GM23338 (cell line): Measurements from ENCODE around the gene KIF6. TPM values are rescaled to one million over a fixed set of nuclear protein-coding genes. Genes with fewer than 3 reads are reported as not detected.

Source experiments
- ATAC-seq: fragments of 200-7000 bp; cut with Tn5 transposase; 3 replicates; pipeline ENCODE4 v1.9.1; 2020
- DNase-seq: peaks from one replicate; pipeline ENCODE4 v3.0.0-alpha.2; 2015; ENCODE audit warnings: low spot score
- H2AFZ ChIP-seq: fragments of 200-600 bp; sonication (generic); 2 replicates; pipeline ENCODE4 v1.8.0; 2016; ENCODE audit warnings: antibody characterized with exemption, mild to moderate bottlenecking, moderate library complexity
- H3F3A ChIP-seq: fragments of 200-600 bp; sonication (generic); replicated peaks from 2 replicates; pipeline ENCODE4 v1.8.0; 2017; ENCODE audit warnings: antibody characterized with exemption, mixed run types, low read depth
- H3K27ac ChIP-seq: fragments of 200-600 bp; sonication (generic); 2 replicates; pipeline ENCODE4 v1.6.1; 2016; ENCODE audit warnings: low read depth
- H3K27me3 ChIP-seq: fragments of 200-600 bp; sonication (generic); 2 replicates; pipeline ENCODE4 v1.8.0; 2016; ENCODE audit warnings: mild to moderate bottlenecking, mixed run types, moderate library complexity; ENCODE audit not compliant: insufficient read depth
- H3K36me3 ChIP-seq: fragments of 200-600 bp; sonication (generic); 2 replicates; pipeline ENCODE4 v1.8.0; 2016; ENCODE audit warnings: mild to moderate bottlenecking; ENCODE audit not compliant: insufficient read depth
- H3K4me1 ChIP-seq: fragments of 200-600 bp; sonication (generic); 2 replicates; pipeline ENCODE4 v1.8.0; 2016; ENCODE audit warnings: mild to moderate bottlenecking, moderate library complexity; ENCODE audit not compliant: insufficient read depth
- H3K4me2 ChIP-seq: fragments of 200-600 bp; sonication (generic); 2 replicates; pipeline ENCODE4 v1.7.1; 2017; ENCODE audit warnings: mixed run types
- H3K4me3 ChIP-seq: fragments of 200-600 bp; sonication (generic); 2 replicates; pipeline ENCODE4 v1.6.1; 2016; ENCODE audit warnings: mixed run types
- H3K79me2 ChIP-seq: fragments of 200-600 bp; sonication (generic); replicated peaks from 2 replicates; pipeline ENCODE4 v1.8.0; 2017; ENCODE audit warnings: mild to moderate bottlenecking; ENCODE audit not compliant: insufficient read depth
- H3K9me2 ChIP-seq: fragments of 200-600 bp; sonication (generic); 2 replicates; pipeline ENCODE4 v1.8.0; 2017; ENCODE audit not compliant: insufficient read depth
- H4K20me1 ChIP-seq: fragments of 200-600 bp; sonication (generic); replicated peaks from 2 replicates; pipeline ENCODE4 v1.8.0; 2017; ENCODE audit warnings: mild to moderate bottlenecking; ENCODE audit not compliant: insufficient read depth
- H3K27ac Mint-ChIP-seq: 2 replicates; pipeline ENCODE4 v1.8.0; 2020; ENCODE audit warnings: inconsistent platforms, mild to moderate bottlenecking, moderate library complexity, mixed read lengths
- H3K27me3 Mint-ChIP-seq: 3 replicates; pipeline ENCODE4 v1.8.0; 2022; ENCODE audit warnings: low read depth, mild to moderate bottlenecking, moderate library complexity, mixed read lengths, inconsistent platforms; ENCODE audit not compliant: insufficient read depth, poor library complexity
- H3K36me3 Mint-ChIP-seq: 3 replicates; pipeline ENCODE4 v1.8.0; 2021; ENCODE audit warnings: low read depth, mild to moderate bottlenecking, inconsistent platforms, moderate library complexity, mixed read lengths
- H3K4me1 Mint-ChIP-seq: 3 replicates; pipeline ENCODE4 v1.8.0; 2020; ENCODE audit warnings: mild to moderate bottlenecking, inconsistent platforms, mixed read lengths
- H3K4me3 Mint-ChIP-seq: 3 replicates; pipeline ENCODE4 v1.8.0; 2021; ENCODE audit warnings: moderate library complexity, mild to moderate bottlenecking, inconsistent platforms, mixed read lengths
- H3K9me3 Mint-ChIP-seq: 3 replicates; pipeline ENCODE4 v1.8.0; 2020; ENCODE audit warnings: moderate library complexity, mild to moderate bottlenecking, inconsistent platforms, mixed read lengths
- CREB1 ChIP-seq: fragments of 250-450 bp; sonication (Bioruptor Pico); IDR thresholded peaks from 2 replicates; pipeline ENCODE4 v1.5.0; 2020; ENCODE audit warnings: low read depth, mild to moderate bottlenecking, moderate library complexity
- ETS1 ChIP-seq: IDR thresholded peaks from 2 replicates; pipeline ENCODE4 v1.6.1; 2016; ENCODE audit warnings: antibody characterized with exemption
- EZH2 ChIP-seq: fragments of 200-600 bp; sonication (generic); IDR thresholded peaks from one replicate; pipeline ENCODE4 v1.8.0; 2017; ENCODE audit warnings: antibody characterized with exemption, mild to moderate bottlenecking, low read depth; ENCODE audit not compliant: unreplicated experiment
- EZH2phosphoT487 ChIP-seq: fragments of 200-600 bp; sonication (generic); IDR thresholded peaks from one replicate; pipeline ENCODE4 v1.8.1; 2018; ENCODE audit warnings: antibody characterized with exemption; ENCODE audit not compliant: unreplicated experiment
- JUNB ChIP-seq: IDR thresholded peaks from one replicate; pipeline ENCODE4 v1.6.1; 2016; ENCODE audit warnings: antibody characterized with exemption; ENCODE audit not compliant: unreplicated experiment
- NANOG ChIP-seq: IDR thresholded peaks from 2 replicates; pipeline ENCODE4 v1.6.1; 2016; ENCODE audit warnings: antibody characterized with exemption, borderline replicate concordance
- POLR2AphosphoS5 ChIP-seq: IDR thresholded peaks from 2 replicates; pipeline ENCODE4 v1.6.1; 2016; ENCODE audit warnings: antibody characterized with exemption, low read depth
- STAT1 ChIP-seq: IDR thresholded peaks from one replicate; pipeline ENCODE4 v1.6.1; 2016; ENCODE audit warnings: antibody characterized with exemption; ENCODE audit not compliant: unreplicated experiment
- ZNF114 ChIP-seq: fragments of 250-450 bp; sonication (Bioruptor Pico); IDR thresholded peaks from 2 replicates; pipeline ENCODE4 v1.5.0; 2020; ENCODE audit warnings: mild to moderate bottlenecking, moderate library complexity
- ZNF331 ChIP-seq: fragments of 250-450 bp; sonication (Bioruptor Pico); IDR thresholded peaks from 2 replicates; pipeline ENCODE4 v1.5.0; 2020; ENCODE audit warnings: low read depth, mild to moderate bottlenecking, moderate library complexity
- polyA plus RNA-seq: library from polyadenylated mRNA; unstranded; fragments of >200 nt; fragmentation: Nextera tagmentation; extraction: Ambion mirVana; gene quantifications from 2 replicates; pipeline ENCODE4 v1.2.1, GENCODE V29; 2016
- total RNA-seq: library from RNA; depleted of rRNA; stranded (reverse); fragments of >200 nt; shearing (Covaris generic); gene quantifications from 2 replicates; pipeline ENCODE4 v1.2.3, GENCODE V29; 2014
- TF ChIP-seq, protein P1 (sequence below): IDR thresholded peaks from one replicate; pipeline ENCODE4 v1.6.1; 2018; ENCODE audit warnings: antibody characterized with exemption; ENCODE audit not compliant: unreplicated experiment
- TF ChIP-seq, protein P2 (sequence below), 2 experiments: fragments of 200-600 bp in 1 of 2; sonication (generic) in 1 of 2; conservative IDR thresholded peaks; 2 replicates each; pipeline versions ENCODE4 v1.5.1 to v1.6.1; 2016 to 2017; ENCODE audit warnings: antibody characterized with exemption in 2 of 2, low read depth in 2 of 2, mild to moderate bottlenecking in 2 of 2, moderate library complexity in 1 of 2

The KIF6 gene
- total and polyA plus RNA-seq, 2 experiments from 2014 or later: 0.87 to 1.7 TPM

DNA sequence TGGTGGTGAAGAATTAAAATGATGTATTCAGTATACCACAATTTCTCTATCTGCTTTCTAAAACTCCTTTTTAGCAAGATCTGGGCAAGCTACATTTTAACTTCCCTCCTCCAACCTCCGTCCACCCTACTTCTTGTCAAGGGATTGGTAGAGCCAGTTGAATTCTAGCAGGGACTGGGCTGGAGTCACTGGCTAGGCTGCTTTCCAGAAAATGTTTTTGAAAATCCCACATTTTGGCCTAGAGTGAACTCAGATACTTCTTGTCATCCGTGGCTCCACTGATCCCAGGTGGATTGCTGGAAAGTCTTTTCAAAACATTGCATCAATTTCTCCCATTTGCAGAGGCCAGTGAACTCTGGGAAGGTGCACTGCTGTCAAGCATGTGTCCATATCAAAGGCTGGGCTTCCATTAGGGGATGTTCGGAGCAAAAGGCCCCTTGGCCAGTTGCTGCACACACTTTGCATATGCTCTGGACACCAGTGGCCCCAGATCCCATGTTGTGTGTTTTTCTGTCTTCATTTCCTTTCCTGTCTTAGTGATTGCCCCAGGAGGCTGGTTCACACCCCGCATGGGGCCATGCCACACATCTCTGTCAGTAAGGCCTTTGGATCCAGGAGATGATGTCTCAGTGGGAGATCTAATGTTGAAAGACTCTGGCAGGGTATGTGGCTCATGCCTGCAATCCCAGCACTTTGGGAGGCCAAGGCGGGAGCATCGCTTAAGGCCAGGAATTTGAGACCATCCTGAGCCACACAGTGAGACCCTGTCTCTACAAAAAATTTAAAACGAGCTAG, 391.4 kb downstream of the KIF6 start (continued):
- TF ChIP-seq, protein P1, sequence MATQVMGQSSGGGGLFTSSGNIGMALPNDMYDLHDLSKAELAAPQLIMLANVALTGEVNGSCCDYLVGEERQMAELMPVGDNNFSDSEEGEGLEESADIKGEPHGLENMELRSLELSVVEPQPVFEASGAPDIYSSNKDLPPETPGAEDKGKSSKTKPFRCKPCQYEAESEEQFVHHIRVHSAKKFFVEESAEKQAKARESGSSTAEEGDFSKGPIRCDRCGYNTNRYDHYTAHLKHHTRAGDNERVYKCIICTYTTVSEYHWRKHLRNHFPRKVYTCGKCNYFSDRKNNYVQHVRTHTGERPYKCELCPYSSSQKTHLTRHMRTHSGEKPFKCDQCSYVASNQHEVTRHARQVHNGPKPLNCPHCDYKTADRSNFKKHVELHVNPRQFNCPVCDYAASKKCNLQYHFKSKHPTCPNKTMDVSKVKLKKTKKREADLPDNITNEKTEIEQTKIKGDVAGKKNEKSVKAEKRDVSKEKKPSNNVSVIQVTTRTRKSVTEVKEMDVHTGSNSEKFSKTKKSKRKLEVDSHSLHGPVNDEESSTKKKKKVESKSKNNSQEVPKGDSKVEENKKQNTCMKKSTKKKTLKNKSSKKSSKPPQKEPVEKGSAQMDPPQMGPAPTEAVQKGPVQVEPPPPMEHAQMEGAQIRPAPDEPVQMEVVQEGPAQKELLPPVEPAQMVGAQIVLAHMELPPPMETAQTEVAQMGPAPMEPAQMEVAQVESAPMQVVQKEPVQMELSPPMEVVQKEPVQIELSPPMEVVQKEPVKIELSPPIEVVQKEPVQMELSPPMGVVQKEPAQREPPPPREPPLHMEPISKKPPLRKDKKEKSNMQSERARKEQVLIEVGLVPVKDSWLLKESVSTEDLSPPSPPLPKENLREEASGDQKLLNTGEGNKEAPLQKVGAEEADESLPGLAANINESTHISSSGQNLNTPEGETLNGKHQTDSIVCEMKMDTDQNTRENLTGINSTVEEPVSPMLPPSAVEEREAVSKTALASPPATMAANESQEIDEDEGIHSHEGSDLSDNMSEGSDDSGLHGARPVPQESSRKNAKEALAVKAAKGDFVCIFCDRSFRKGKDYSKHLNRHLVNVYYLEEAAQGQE: no peak

DNA sequence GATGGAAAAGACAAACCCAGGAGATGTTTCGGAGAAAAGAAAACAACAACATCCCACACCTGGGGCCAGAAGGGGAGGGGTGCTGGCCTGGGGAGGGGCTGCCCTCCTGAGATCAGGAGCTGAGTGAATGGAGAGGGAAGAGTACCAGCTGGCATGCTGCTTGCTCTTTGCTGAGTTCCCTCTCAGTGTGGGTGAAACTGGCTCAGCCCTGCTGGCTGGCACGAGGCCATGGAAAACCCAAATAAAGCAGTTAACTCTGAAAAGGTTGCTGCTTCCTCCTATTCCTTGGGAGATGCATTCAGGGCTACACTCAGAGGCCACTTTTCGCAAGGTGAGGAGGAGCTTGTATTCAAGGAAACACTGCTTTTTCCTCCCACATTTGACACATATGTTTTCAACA, 394.7 kb downstream of the KIF6 start:
- ATAC-seq (no peak), DNase-seq (no peak)
- Histone ChIP-seq H3K79me2 (no peaks in the 10 kb centered on the region), H3K27ac (no peak overlapping the region), H3K4me2 (no peak overlapping the region), H4K20me1 (no peaks in the 10 kb centered on the region), H3K4me1 (no peaks in the 10 kb centered on the region), H2AFZ (no peak overlapping the region), H3K9me2 (no peaks in the 10 kb centered on the region), H3K36me3 (no peaks in the 10 kb centered on the region), H3K27me3 (no peaks in the 10 kb centered on the region), H3F3A (no peaks in the 10 kb centered on the region), H3K4me3 (no peak overlapping the region)
- H3K36me3 Mint-ChIP-seq: no peaks in the 10 kb centered on the region; the same call in 2 of the 3 replicates
- no peak overlapping the region for H3K27ac Mint-ChIP-seq
- H3K4me1 Mint-ChIP-seq: no peaks in the 10 kb centered on the region; the same call in 2 of the 3 replicates
- peaks cover 5% of the 10 kb centered on the region for H3K27me3 Mint-ChIP-seq
- no peak overlapping the region for H3K4me3 Mint-ChIP-seq
- H3K9me3 Mint-ChIP-seq: no peaks in the 10 kb centered on the region
- TF ChIP-seq ZNF114 (CRISPR knock-in tag) (no peak), EZH2phosphoT487 (no peak), POLR2AphosphoS5 (no peak), NANOG (no peak), STAT1 (no peak), ETS1 (no peak), EZH2 (no peak), ZNF331 (no peak), CREB1 (CRISPR knock-in tag) (no peak), JUNB (no peak)
- TF ChIP-seq, protein P2, sequence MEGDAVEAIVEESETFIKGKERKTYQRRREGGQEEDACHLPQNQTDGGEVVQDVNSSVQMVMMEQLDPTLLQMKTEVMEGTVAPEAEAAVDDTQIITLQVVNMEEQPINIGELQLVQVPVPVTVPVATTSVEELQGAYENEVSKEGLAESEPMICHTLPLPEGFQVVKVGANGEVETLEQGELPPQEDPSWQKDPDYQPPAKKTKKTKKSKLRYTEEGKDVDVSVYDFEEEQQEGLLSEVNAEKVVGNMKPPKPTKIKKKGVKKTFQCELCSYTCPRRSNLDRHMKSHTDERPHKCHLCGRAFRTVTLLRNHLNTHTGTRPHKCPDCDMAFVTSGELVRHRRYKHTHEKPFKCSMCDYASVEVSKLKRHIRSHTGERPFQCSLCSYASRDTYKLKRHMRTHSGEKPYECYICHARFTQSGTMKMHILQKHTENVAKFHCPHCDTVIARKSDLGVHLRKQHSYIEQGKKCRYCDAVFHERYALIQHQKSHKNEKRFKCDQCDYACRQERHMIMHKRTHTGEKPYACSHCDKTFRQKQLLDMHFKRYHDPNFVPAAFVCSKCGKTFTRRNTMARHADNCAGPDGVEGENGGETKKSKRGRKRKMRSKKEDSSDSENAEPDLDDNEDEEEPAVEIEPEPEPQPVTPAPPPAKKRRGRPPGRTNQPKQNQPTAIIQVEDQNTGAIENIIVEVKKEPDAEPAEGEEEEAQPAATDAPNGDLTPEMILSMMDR (conservative IDR thresholded peaks at IDR 0.05; ENCODE audit: low read depth in 2 of 2): no peak
- TF ChIP-seq, protein P1: no peak
